ENCODE measurements around the gene SLC38A8.

GRCh38 chr16:84067640-84068039 is 25.0 kb upstream of the SLC38A8 start:
- no peak for TF ChIP-seq CTCF (IDR thresholded peaks at IDR 0.05)
- no peak for TF ChIP-seq POLR2A (IDR thresholded peaks at IDR 0.05)
